Activated CD8-positive, alpha-beta T cell treated with anti-CD3 and anti-CD28 coated beads for 36 hours (primary cell): ENCODE data around the gene GNG7. TPM values are rescaled to one million over a fixed set of nuclear protein-coding genes. Genes with fewer than 3 reads are reported as not detected.

Source experiments
- ATAC-seq: fragments of 200-7000 bp; cut with Tn5 transposase; one replicate; pipeline ENCODE4 v1.10.0; 2021; ENCODE audit warnings: mild to moderate bottlenecking, moderate library complexity
- CTCF ChIA-PET: fragments of 350-600 bp; sonication (Branson Sonifier 250); formaldehyde crosslinking; loops from one replicate; lab custom pipeline; 2021; ENCODE audit warnings: antibody characterized with exemption; lab: Charles Lee
- POLR2A ChIA-PET: fragments of 350-600 bp; sonication (Branson Sonifier 250); formaldehyde crosslinking; loops from one replicate; lab custom pipeline; 2021; ENCODE audit warnings: antibody characterized with exemption; lab: Charles Lee
- DNase-seq: peaks from one replicate; pipeline ENCODE4 v3.0.0-alpha.2; 2020
- H3K27ac Mint-ChIP-seq: one replicate; pipeline ENCODE4 v1.8.0; 2021; ENCODE audit warnings: mild to moderate bottlenecking, mixed read lengths
- H3K27me3 Mint-ChIP-seq: one replicate; pipeline ENCODE4 v1.8.0; 2021; ENCODE audit warnings: mixed read lengths
- H3K36me3 Mint-ChIP-seq: one replicate; pipeline ENCODE4 v1.8.0; 2021; ENCODE audit warnings: low read depth, mixed read lengths
- H3K4me1 Mint-ChIP-seq: one replicate; pipeline ENCODE4 v1.8.0; 2021; ENCODE audit warnings: low read depth, mixed read lengths
- H3K4me3 Mint-ChIP-seq: one replicate; pipeline ENCODE4 v1.8.0; 2021; ENCODE audit warnings: mild to moderate bottlenecking, moderate library complexity, mixed read lengths
- H3K9me3 Mint-ChIP-seq: one replicate; pipeline ENCODE4 v1.8.0; 2021; ENCODE audit warnings: mixed read lengths
- CTCF ChIP-seq: fragments of 200-600 bp; IDR thresholded peaks from one replicate; pipeline ENCODE4 v1.8.0; 2022; ENCODE audit warnings: antibody characterized with exemption, mild to moderate bottlenecking
- intact Hi-C: fragments of 100-400 bp; cut with micrococcal nuclease; formaldehyde crosslinking; loops from one replicate; pipeline ENCODE4 v1.10.0; 2022
- microRNA-seq: library from miRNA; unstranded; fragments of <30 nt; microRNA quantifications from one replicate; pipeline ENCODE4 v1.2.0, GENCODE V29; 2022; ENCODE audit warnings: borderline microRNAs expressed, borderline replicate concordance
- total RNA-seq, 2 experiments: library from RNA; stranded (reverse); gene quantifications; one replicate each; pipeline ENCODE4 v1.2.3, GENCODE V29; 2021

GNG7 gene
- total RNA-seq, 2 experiments from 2014 or later: 0.27 to 0.32 TPM

- ATAC-seq: peak; percentile 77
- H3K27me3 Mint-ChIP-seq: no peaks in the 10 kb centered on the region
- ChIA-PET POLR2A (interaction anchor here (0.9 to 4.4 kb wide), 5 partner anchors 14 to 137 kb away, joined by 3 to 26 read pairs (median 4); partner anchors contain the start of gene GADD45B), CTCF (interaction anchor here (0.9 to 2.2 kb wide), 8 partner anchors 12 to 159 kb away, joined by 3 to 7 read pairs (median 5); partner anchors contain the start of genes GADD45B and TIMM13)
- peaks cover 4% of the 10 kb centered on the region for H3K36me3 Mint-ChIP-seq
- peaks cover 14% of the 10 kb centered on the region for H3K4me1 Mint-ChIP-seq
- intact Hi-C loops: no loop called here
- no peaks in the 10 kb centered on the region for H3K9me3 Mint-ChIP-seq
- DNase-seq: peak; percentile 80
- TF ChIP-seq CTCF: peak; percentile 18
- peak overlapping the region; percentile 86 for H3K4me3 Mint-ChIP-seq
- H3K27ac Mint-ChIP-seq: peak overlapping the region; percentile 80
Measured at GRCh38 chr19:2461751-2462634, 240.5 kb downstream of the GNG7 start.

Small RNA genes lying within 50 kb of the gene (microRNA-seq; reads per million reads assigned to microRNA genes)
- gene MIR7850: not detected

Other genes starting within 250 kb of the GNG7 start
- 10 to 100 TPM; 90.9 to 96.3 TPM for gene LMNB2, start 245.7 kb downstream of the GNG7 start, total RNA-seq
- gene GADD45B, start 226.6 kb downstream of the GNG7 start, total RNA-seq: 100 to 1,000 TPM in 1 of 2 experiments, 10 to 100 TPM in 1; 98.3 to 102 TPM
- gene DIRAS1, start 18.7 kb upstream of the GNG7 start, total RNA-seq: under 1 TPM in 1 of 2 experiments, not detected in 1; 0.09 TPM
- gene SLC39A3, start 37.3 kb upstream of the GNG7 start, total RNA-seq: 10 to 100 TPM; 35.5 to 38.1 TPM
- gene SGTA, start 80.6 kb upstream of the GNG7 start, total RNA-seq: 10 to 100 TPM; 53.4 to 60.8 TPM
- 100 to 1,000 TPM; 157 to 158 TPM for gene THOP1, start 82.8 kb upstream of the GNG7 start, total RNA-seq
- 1 to 10 TPM in 1 of 2 experiments, under 1 TPM in 1; 0.83 to 1.5 TPM for gene ZNF554, start 117.2 kb upstream of the GNG7 start, total RNA-seq
- gene ZNF555, start 138.8 kb upstream of the GNG7 start, total RNA-seq: 1 to 10 TPM; 1.5 to 2.1 TPM
- gene ZNF556, start 164.6 kb upstream of the GNG7 start, total RNA-seq: not detected
- 1 to 10 TPM; 5.0 to 5.1 TPM for gene ZNF57, start 198.2 kb upstream of the GNG7 start, total RNA-seq
- gene ZNF77, start 242.3 kb upstream of the GNG7 start, total RNA-seq: 1 to 10 TPM; 2.6 to 2.8 TPM